K562 (cell line): Measurements from ENCODE around the gene STON2. TPM values are rescaled to one million over a fixed set of nuclear protein-coding genes. Genes with fewer than 3 reads are reported as not detected.

Source experiments
- ATAC-seq: fragments of 200-7000 bp; cut with Tn5 transposase; 3 replicates; pipeline ENCODE4 v1.9.1; 2020; ENCODE audit warnings: moderate library complexity
- BruUV-seq: library from RNA; stranded (reverse); fragments of 400-500 nt; replicated peaks from 2 replicates; lab custom pipeline; 2021; lab: Mats Ljungman, UMichigan
- CTCF ChIA-PET: fragments of 300-600 bp; formaldehyde crosslinking; extraction: SDS; loops from one replicate; lab custom pipeline; 2021; ENCODE audit warnings: low intra/inter-chr PET ratio; lab: Yijun Ruan, JAX
- POLR2A ChIA-PET: fragments of 300-600, 350-650 bp; sonication (Branson Sonifier 250); formaldehyde crosslinking; extraction: SDS; loops from one replicate; lab custom pipeline; 2021; ENCODE audit warnings: antibody characterized with exemption, inconsistent platforms; lab: Yijun Ruan, JAX
- DNase-seq, 4 experiments: peaks; one replicate each; pipeline versions ENCODE4 v3.0.0 to v3.0.0-alpha.2; 2011 to 2018; ENCODE audit warnings: low spot score in 3 of 4, mixed read lengths in 3 of 4; ENCODE audit errors: extremely low read depth in 1 of 4
- FAIRE-seq: peaks from 2 replicates; lab custom pipeline; 2011; peaks lifted over from hg19 to GRCh38; lab: Jason Lieb, UNC
- H2AFZ ChIP-seq: 2 replicates; pipeline ENCODE4 v1.6.0; 2011; ENCODE audit warnings: low read depth, low read length, control low read depth, inconsistent platforms
- H3K27ac ChIP-seq: fragments of 200-600 bp; 3 replicates; pipeline ENCODE4 v1.8.0; 2011; ENCODE audit warnings: low read depth, mild to moderate bottlenecking, control low read depth, inconsistent platforms, low read length, moderate library complexity, mixed read lengths; ENCODE audit errors: extremely low read depth
- H3K27me3 ChIP-seq, 2 experiments: fragments of 300-600 bp in 1 of 2; 2 replicates in 1 of 2; 3 replicates in 1 of 2; pipeline versions ENCODE4 v1.6.0 to v1.8.0; 2011; ENCODE audit warnings: inconsistent platforms in 2 of 2, low read length in 2 of 2, mild to moderate bottlenecking in 1 of 2, mixed read lengths in 1 of 2, moderate library complexity in 1 of 2; ENCODE audit not compliant: control insufficient read depth in 2 of 2, insufficient read depth in 2 of 2
- H3K36me3 ChIP-seq: fragments of 300-600 bp; 3 replicates; pipeline ENCODE4 v1.8.0; 2011; ENCODE audit warnings: mild to moderate bottlenecking, low read length, inconsistent platforms; ENCODE audit not compliant: control insufficient read depth, insufficient read depth
- H3K4me1 ChIP-seq, 2 experiments: fragments of 200-600 bp in 1 of 2; replicated peaks in 1 of 2; 2 replicates in 1 of 2; 3 replicates in 1 of 2; pipeline versions ENCODE4 v1.5.1 to v1.8.0; 2011; ENCODE audit warnings: inconsistent platforms in 2 of 2, low read length in 2 of 2, mild to moderate bottlenecking in 1 of 2, mixed read lengths in 1 of 2, moderate library complexity in 1 of 2; ENCODE audit not compliant: control insufficient read depth in 2 of 2, insufficient read depth in 2 of 2
- H3K4me2 ChIP-seq: 2 replicates; pipeline ENCODE4 v1.6.1; 2011; ENCODE audit warnings: low read length, control low read depth, inconsistent platforms, mixed read lengths; ENCODE audit not compliant: insufficient read depth
- H3K4me3 ChIP-seq: fragments of 200-600 bp; sonication (generic), shearing (Covaris generic); 2 replicates; pipeline ENCODE4 v1.5.1; 2016; ENCODE audit warnings: control low read depth, inconsistent platforms
- H3K79me2 ChIP-seq: fragments of 200-600 bp; 3 replicates; pipeline ENCODE4 v1.8.0; 2011; ENCODE audit warnings: low read length, inconsistent platforms; ENCODE audit not compliant: control insufficient read depth, insufficient read depth
- H3K9ac ChIP-seq, 2 experiments: 2 replicates each; pipeline versions ENCODE4 v1.6.0 to v1.6.1; 2011; ENCODE audit warnings: low read depth in 2 of 2, low read length in 2 of 2, control low read depth in 1 of 2, inconsistent platforms in 1 of 2, mild to moderate bottlenecking in 1 of 2, mixed read lengths in 1 of 2; ENCODE audit not compliant: insufficient read depth in 1 of 2
- H3K9me1 ChIP-seq: one replicate; pipeline ENCODE4 v1.6.0; 2011; ENCODE audit warnings: inconsistent platforms, mild to moderate bottlenecking, low read length, moderate library complexity; ENCODE audit not compliant: control insufficient read depth, insufficient read depth
- H3K9me3 ChIP-seq: replicated peaks from 2 replicates; pipeline ENCODE4 v1.5.1; 2011; ENCODE audit warnings: low read depth, low read length, inconsistent platforms; ENCODE audit not compliant: control insufficient read depth, insufficient read depth
- H4K20me1 ChIP-seq: replicated peaks from 2 replicates; pipeline ENCODE4 v1.6.1; 2011; ENCODE audit warnings: low read length, inconsistent platforms, mixed read lengths; ENCODE audit not compliant: control insufficient read depth, insufficient read depth
- CBX2 ChIP-seq: fragments of 200-600 bp; sonication (generic); IDR thresholded peaks from one replicate; pipeline ENCODE4 v1.6.1; 2012; ENCODE audit warnings: mild to moderate bottlenecking, low read length, inconsistent platforms; ENCODE audit not compliant: insufficient read depth, poor library complexity, severe bottlenecking
- CCAR2 ChIP-seq: fragments of 200-400 bp; formaldehyde crosslinking; IDR thresholded peaks from 2 replicates; pipeline ENCODE4 v1.6.1; 2017; ENCODE audit warnings: mild to moderate bottlenecking, low read depth, low read length
- CHD1 ChIP-seq: fragments of 200-600 bp; sonication (generic); IDR thresholded peaks from one replicate; pipeline ENCODE4 v1.6.1; 2012; ENCODE audit warnings: mild to moderate bottlenecking, moderate library complexity, low read length, inconsistent platforms
- CHD4 ChIP-seq: fragments of 200-600 bp; sonication (generic); IDR thresholded peaks from 3 replicates; pipeline ENCODE4 v1.6.1; 2012; ENCODE audit warnings: low read depth, mild to moderate bottlenecking, mixed read lengths, low read length, inconsistent platforms; ENCODE audit not compliant: insufficient read depth, insufficient replicate concordance, poor library complexity, severe bottlenecking
- DMBX1 ChIP-seq: fragments of 250-450 bp; sonication (Bioruptor Pico); IDR thresholded peaks from 2 replicates; pipeline ENCODE4 v1.8.0; 2022; ENCODE audit warnings: inconsistent platforms, mild to moderate bottlenecking, moderate library complexity, borderline replicate concordance
- ELF2 ChIP-seq: fragments of 250-450 bp; sonication (Bioruptor Pico); IDR thresholded peaks from 2 replicates; pipeline ENCODE4 v1.5.0; 2021; ENCODE audit warnings: mild to moderate bottlenecking
- ETV6 ChIP-seq, 3 experiments: fragments of 150-350 bp in 1 of 3; sonication (generic) in 1 of 3; formaldehyde crosslinking in 1 of 3; IDR thresholded peaks; 2 replicates each; pipeline versions ENCODE4 v1.6.1 to v1.8.0; 2014 to 2022; ENCODE audit warnings: borderline replicate concordance in 2 of 3, low read depth in 2 of 3, antibody characterized with exemption in 1 of 3, low read length in 1 of 3, mild to moderate bottlenecking in 1 of 3, missing genetic modification reagents in 1 of 3
- PKNOX1 ChIP-seq: fragments of 450-650 bp; IDR thresholded peaks from 2 replicates; pipeline ENCODE4 v1.6.1; 2016
- POLR2AphosphoS2 ChIP-seq: IDR thresholded peaks from 2 replicates; pipeline ENCODE4 v1.6.1; 2012; ENCODE audit warnings: low read length, improper control_type of control experiment
- RAD51 ChIP-seq: fragments of 450-650 bp; IDR thresholded peaks from 2 replicates; pipeline ENCODE4 v1.7.1; 2016; ENCODE audit warnings: low read depth, mild to moderate bottlenecking, borderline replicate concordance
- RBM22 ChIP-seq: fragments of 200-400 bp; formaldehyde crosslinking; IDR thresholded peaks from 2 replicates; pipeline ENCODE4 v1.6.1; 2018; ENCODE audit warnings: low read length, low read depth; ENCODE audit not compliant: poor library complexity, severe bottlenecking
- SMARCB1 ChIP-seq: IDR thresholded peaks from 2 replicates; pipeline ENCODE4 v1.6.1; 2011; ENCODE audit warnings: improper control_type of control experiment, low read depth; ENCODE audit not compliant: insufficient read length
- TEAD1 ChIP-seq, 2 experiments: fragments of 450-650 bp in 1 of 2; sonication (generic) in 1 of 2; formaldehyde crosslinking; IDR thresholded peaks; 2 replicates each; pipeline versions ENCODE4 v1.4.0 to v1.8.0; 2020 to 2022; ENCODE audit warnings: mild to moderate bottlenecking in 2 of 2, missing genetic modification reagents in 1 of 2
- ZNF224 ChIP-seq: sonication (generic); formaldehyde crosslinking; IDR thresholded peaks from 2 replicates; pipeline ENCODE4 v1.8.0; 2022; ENCODE audit warnings: mild to moderate bottlenecking, missing genetic modification reagents
- ZNF282 ChIP-seq: sonication (generic); formaldehyde crosslinking; IDR thresholded peaks from 2 replicates; pipeline ENCODE4 v1.8.1; 2023; ENCODE audit warnings: missing genetic modification reagents
- ZNF561 ChIP-seq: fragments of 450-650 bp; formaldehyde crosslinking; conservative IDR thresholded peaks from 2 replicates; pipeline ENCODE4 v1.4.0; 2020; ENCODE audit warnings: mild to moderate bottlenecking, moderate library complexity
- WGBS: fragments of 100-300 bp; shearing (Covaris generic); methylation state at CpG from one replicate; pipeline ENCODE4 v1.1.6; 2016; ENCODE audit warnings: low coverage, mixed read lengths; ENCODE audit not compliant: insufficient coverage; ENCODE audit errors: missing lambda C conversion rate; 5-methylcytosine and 5-hydroxymethylcytosine counted together
- in situ Hi-C: fragments of 300-500 bp; cut with MboI; formaldehyde crosslinking; loops from 4 replicates; pipeline ENCODE4 v1.15.0; 2018; ENCODE audit warnings: inconsistent platforms, mixed read lengths
- intact Hi-C: fragments of 100-400 bp; cut with micrococcal nuclease; formaldehyde crosslinking; loops from 2 replicates; pipeline ENCODE4 v1.14.2; 2022
- polyA plus RNA-seq, 8 experiments: library from polyadenylated mRNA; depleted of rRNA in 4 of 8; stranded (reverse) in 5 of 8; unstranded in 3 of 8; fragments of >200 nt; fragmentation: Nextera tagmentation in 2 of 8; fragmentation: Illumina TruSeq in 1 of 8; extraction: Ambion mirVana in 2 of 8; extraction: Trizol in 1 of 8; gene quantifications; 2 replicates each; pipeline versions ENCODE4 v1.2.1 to v1.2.3, GENCODE V29; 2011 to 2014; ENCODE audit warnings: inconsistent platforms in 1 of 8, missing spikeins in 1 of 8
- total RNA-seq, 7 experiments: library from RNA; depleted of rRNA in 6 of 7; stranded (reverse); fragments of >200 nt in 6 of 7; fragmentation: Illumina TruSeq in 2 of 7; extraction: Trizol in 2 of 7; gene quantifications; 2 replicates each; pipeline versions ENCODE4 v1.2.1 to v1.2.3, GENCODE V29; 2011 to 2021; ENCODE audit warnings: low replicate concordance in 1 of 7
- TF ChIP-seq, protein P1 (sequence below), 2 experiments: fragments of 450-650 bp; IDR thresholded peaks; 2 replicates each; pipeline ENCODE4 v1.6.1; 2016
- TF ChIP-seq, protein P2 (sequence below): conservative IDR thresholded peaks from 2 replicates; pipeline ENCODE4 v1.6.1; 2011; ENCODE audit warnings: low read depth, mild to moderate bottlenecking, low read length; ENCODE audit not compliant: control insufficient read depth

STON2 gene
- total and polyA plus RNA-seq, 9 of the 15 experiments (the other 6 are each of a cell fraction or from before 2014, with no cell fraction given): 7.8 to 99.3 (median 53.5) TPM

- no peak overlapping the region for H3K27ac ChIP-seq
- peaks cover 60% of the 10 kb centered on the region for H3K79me2 ChIP-seq
- no peak overlapping the region for H2AFZ ChIP-seq
- intact Hi-C loops (loop anchor here (5.0 kb wide), 1 partner anchor 130 kb away; no protein-coding TSS in a partner anchor), in situ Hi-C loops (no loop called here)
- H3K4me1 ChIP-seq: peaks cover 15 to 30% of the 10 kb centered on the region in 2 experiments
- H4K20me1 ChIP-seq: peaks cover 15% of the 10 kb centered on the region
- FAIRE-seq: no peak
- no peaks in the 10 kb centered on the region for H3K27me3 ChIP-seq
- DNase-seq: no peak
- H3K9me3 ChIP-seq: no peaks in the 10 kb centered on the region
- CTCF ChIA-PET: no interaction called here
- H3K4me3 ChIP-seq: no peak overlapping the region
- H3K9me1 ChIP-seq: no peaks in the 10 kb centered on the region
- no peak overlapping the region for H3K9ac ChIP-seq
- BruUV-seq: no TSS peak
- ATAC-seq: no peak
- H3K4me2 ChIP-seq: no peak overlapping the region
- POLR2A ChIA-PET: interaction anchor here (0.5 to 1.7 kb wide), 3 partner anchors 12 to 369 kb away, joined by 3 read pairs; no protein-coding TSS in a partner anchor
- peaks cover 20% of the 10 kb centered on the region; the same call in 2 of the 3 replicates for H3K36me3 ChIP-seq
- WGBS: 92% methylated on average over 1 of the region's 1 CpG
- TF ChIP-seq SMARCB1 (no peak), RBM22 (no peak), RAD51 (no peak), ELF2 (CRISPR knock-in tag) (no peak), CCAR2 (no peak), PKNOX1 (no peak), ETV6 (IDR thresholded peaks at IDR 0.05; ENCODE audit: borderline replicate concordance in 1 of 2, low read depth in 2 of 2, low read length in 1 of 2) (no peak), ETV6 (CRISPR knock-in tag; IDR thresholded peaks at IDR 0.05; ENCODE audit: borderline replicate concordance) (no peak), ZNF224 (CRISPR knock-in tag) (no peak), CHD4 (no peak), ZNF282 (CRISPR knock-in tag) (no peak), ZNF561 (CRISPR knock-in tag) (no peak), DMBX1 (CRISPR knock-in tag) (no peak), POLR2AphosphoS2 (no peak), CBX2 (no peak), CHD1 (no peak), TEAD1 (CRISPR knock-in tag; IDR thresholded peaks at IDR 0.05) (no peak)
- TF ChIP-seq, protein P1, sequence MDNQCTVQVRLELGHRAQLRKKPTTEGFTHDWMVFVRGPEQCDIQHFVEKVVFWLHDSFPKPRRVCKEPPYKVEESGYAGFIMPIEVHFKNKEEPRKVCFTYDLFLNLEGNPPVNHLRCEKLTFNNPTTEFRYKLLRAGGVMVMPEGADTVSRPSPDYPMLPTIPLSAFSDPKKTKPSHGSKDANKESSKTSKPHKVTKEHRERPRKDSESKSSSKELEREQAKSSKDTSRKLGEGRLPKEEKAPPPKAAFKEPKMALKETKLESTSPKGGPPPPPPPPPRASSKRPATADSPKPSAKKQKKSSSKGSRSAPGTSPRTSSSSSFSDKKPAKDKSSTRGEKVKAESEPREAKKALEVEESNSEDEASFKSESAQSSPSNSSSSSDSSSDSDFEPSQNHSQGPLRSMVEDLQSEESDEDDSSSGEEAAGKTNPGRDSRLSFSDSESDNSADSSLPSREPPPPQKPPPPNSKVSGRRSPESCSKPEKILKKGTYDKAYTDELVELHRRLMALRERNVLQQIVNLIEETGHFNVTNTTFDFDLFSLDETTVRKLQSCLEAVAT (IDR thresholded peaks at IDR 0.05): no peak
- TF ChIP-seq, protein P2, sequence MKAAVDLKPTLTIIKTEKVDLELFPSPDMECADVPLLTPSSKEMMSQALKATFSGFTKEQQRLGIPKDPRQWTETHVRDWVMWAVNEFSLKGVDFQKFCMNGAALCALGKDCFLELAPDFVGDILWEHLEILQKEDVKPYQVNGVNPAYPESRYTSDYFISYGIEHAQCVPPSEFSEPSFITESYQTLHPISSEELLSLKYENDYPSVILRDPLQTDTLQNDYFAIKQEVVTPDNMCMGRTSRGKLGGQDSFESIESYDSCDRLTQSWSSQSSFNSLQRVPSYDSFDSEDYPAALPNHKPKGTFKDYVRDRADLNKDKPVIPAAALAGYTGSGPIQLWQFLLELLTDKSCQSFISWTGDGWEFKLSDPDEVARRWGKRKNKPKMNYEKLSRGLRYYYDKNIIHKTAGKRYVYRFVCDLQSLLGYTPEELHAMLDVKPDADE: no peak
Observed at GRCh38 chr14:81301813-81302212, 98.3 kb downstream of the STON2 start.
